NCI-H774 (cell line): ENCODE data around the gene SLC39A11.

ENCODE experiments used
- DNase-seq: peaks from one replicate; lab custom pipeline; 2025; lab: John Stamatoyannopoulos, UW

Gene SLC39A11

GRCh38 chr17:72976971-72977770, 115.3 kb downstream of the SLC39A11 start:
- no peak for DNase-seq

- DNase-seq, result no peak
Observed at GRCh38 chr17:72975509-72975908, 117.0 kb downstream of the SLC39A11 start.

GRCh38 chr17:72974605-72975232, 117.8 kb downstream of the SLC39A11 start:
- DNase-seq, result peak; percentile 34

DNA sequence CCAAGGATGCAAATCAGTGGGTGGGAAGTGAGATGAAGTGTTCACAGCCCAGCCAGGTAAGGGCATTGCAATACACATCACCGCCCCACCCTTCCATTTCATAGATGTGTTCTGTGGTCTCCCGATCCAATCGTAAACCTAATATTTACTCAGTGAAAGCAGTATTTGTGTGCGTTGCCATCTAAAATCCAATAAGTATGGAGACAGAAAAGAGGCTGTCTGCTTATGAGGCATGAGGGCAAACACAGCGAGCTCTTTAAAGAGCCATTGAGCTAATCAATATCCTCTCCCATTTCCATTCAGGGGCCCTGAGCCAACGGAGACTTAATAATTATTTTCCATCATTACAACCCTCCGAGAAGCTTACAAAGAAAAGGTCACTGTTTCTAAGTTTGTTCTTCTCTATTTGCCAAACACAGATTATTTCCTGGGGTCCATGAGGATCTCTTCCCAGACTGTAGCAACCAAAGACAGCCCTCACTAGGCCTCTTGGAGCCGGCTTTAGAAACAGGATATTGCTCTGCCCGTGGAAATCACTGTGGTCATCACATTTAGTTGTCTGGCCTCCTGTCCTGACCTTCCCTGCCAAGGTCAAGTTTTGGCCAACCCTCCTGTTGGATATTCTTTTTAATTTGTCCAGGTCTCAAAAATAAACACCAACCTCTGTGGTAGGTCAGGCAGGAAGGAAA, 120.1 kb downstream of the SLC39A11 start:
- DNase-seq, result peak; percentile 38

GRCh38 chr17:72971226-72971880, 121.1 kb downstream of the SLC39A11 start:
- no peak for DNase-seq

GRCh38 chr17:72970797-72971196, 121.7 kb downstream of the SLC39A11 start:
- no peak for DNase-seq

DNA sequence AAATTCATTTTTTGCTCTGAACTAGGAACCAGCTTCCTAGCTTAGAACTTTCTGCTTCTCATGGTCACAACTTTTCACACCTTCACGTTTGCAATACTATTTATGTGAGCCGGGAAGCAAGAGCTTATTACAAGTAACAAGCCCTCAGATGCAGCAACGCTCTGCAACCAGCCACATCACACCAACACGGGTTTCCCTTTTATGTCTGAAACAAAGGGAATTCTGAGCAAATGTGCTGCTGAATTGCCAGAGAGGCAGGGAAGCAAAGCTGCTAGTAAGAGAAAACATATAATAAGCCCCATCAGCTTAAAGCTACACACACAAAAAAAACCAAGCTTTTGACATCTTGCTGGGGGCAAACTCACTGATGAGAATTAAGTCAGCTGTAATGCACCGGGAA, 122.2 kb downstream of the SLC39A11 start:
- no peak for DNase-seq

- no peak for DNase-seq
Observed at GRCh38 chr17:72969293-72969906, 123.1 kb downstream of the SLC39A11 start.

GRCh38 chr17:72968798-72969197, 123.7 kb downstream of the SLC39A11 start:
- DNase-seq, result no peak

DNA sequence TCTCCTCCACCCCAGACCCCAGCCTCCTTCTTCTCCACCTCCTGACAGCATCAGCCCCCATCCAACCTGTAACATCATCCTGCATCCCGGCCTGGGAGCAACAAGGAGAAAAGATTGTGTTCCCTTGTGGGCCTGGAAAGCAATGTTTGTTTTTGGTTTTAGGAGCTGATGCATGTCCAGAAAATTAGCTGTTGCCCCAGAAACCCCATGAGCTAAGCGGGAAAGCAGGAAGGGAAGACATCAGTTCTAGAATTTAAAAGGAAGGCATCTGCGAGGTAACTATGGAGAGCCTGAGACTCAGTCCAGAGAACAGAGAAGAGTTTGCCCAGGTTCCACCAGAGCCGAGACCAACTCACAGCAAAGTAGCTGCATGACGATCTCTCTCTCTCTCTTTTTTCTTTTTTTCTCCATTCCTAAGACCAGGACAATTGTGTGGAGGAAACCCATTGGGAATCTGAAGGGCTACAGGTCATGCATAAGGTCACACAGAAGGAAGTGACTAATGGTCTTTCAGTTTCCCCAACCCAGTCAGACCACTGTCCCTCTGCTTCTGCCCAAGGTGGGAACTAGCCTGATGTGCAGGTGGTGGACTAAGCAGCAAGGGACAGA, 124.4 kb downstream of the SLC39A11 start:
- no peak for DNase-seq

DNA sequence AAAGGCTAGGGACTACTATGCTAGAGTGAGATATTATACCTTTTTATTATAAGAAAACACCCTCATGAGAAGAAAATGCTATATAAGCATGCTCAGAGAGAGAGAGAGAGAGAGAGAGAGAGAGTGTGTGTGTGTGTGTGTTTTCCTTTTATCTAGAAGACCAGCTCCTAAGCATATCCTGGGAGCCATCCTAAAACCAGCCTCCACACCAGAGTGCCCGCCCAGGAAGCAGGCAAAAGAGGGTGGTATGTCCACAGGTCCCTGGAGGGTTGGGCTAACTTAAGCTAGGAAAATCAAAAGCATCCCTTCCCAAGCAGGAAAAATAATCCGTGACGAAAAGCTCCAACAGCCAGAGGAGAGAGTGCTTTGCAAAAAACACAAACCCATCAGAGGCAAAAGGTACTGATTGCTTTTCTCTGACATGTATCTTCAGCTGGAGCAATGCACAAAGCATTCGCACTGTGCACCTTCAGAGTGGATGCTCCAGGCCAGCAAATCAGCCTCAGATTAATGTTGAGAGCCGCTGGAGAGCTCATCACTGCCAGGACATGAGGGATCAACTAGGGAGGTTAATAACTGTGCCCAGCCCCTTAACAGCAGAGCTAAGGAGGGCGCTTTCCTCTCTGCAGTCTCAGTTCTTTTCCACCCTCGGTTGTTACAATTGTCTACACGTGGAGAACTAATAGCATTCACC, 125.1 kb downstream of the SLC39A11 start:
- DNase-seq, result no peak

- DNase-seq, result no peak
Observed at GRCh38 chr17:72962106-72962505, 130.4 kb downstream of the SLC39A11 start.

- DNase-seq, result no peak
Observed at GRCh38 chr17:72955391-72956140, 136.9 kb downstream of the SLC39A11 start.

GRCh38 chr17:72954579-72954978, 137.9 kb downstream of the SLC39A11 start:
- no peak for DNase-seq

GRCh38 chr17:72953621-72954020, 138.9 kb downstream of the SLC39A11 start:
- no peak for DNase-seq

DNA sequence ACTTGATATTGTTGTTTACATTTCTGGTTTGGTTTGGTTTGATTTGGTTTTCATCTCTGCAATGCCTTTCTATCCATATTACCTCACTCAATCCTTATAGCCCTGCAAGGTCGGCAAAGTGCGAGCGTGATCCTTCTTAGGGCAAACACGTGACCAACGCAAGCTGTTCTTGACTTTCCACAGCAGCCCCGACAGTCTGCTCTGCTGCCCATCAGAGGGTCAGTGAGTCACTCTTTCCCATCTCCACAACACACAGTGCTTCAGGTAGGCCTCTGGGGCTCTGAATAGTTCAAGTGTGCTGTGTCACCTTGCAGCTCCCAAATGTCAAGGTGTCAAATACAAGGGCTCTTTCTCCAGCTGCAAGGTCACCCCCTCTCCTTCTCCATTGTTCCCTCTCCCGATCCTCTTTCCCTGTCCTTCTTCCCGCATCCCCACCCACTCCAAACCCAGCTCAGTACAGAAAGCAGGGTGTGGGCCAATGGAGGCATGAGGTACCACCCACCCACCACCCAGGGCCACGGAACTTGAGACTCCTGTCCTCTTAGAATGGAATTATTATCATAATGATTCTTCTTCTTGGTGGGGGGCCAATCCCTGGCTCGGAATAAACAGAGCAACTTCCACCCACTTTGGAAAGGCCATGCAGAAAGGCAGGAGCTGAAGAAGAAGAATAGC, 139.7 kb downstream of the SLC39A11 start:
- DNase-seq, result no peak

- no peak for DNase-seq
Observed at GRCh38 chr17:72952220-72952619, 140.3 kb downstream of the SLC39A11 start.

GRCh38 chr17:72950242-72950931, 142.1 kb downstream of the SLC39A11 start:
- peak; percentile 27 for DNase-seq

DNA sequence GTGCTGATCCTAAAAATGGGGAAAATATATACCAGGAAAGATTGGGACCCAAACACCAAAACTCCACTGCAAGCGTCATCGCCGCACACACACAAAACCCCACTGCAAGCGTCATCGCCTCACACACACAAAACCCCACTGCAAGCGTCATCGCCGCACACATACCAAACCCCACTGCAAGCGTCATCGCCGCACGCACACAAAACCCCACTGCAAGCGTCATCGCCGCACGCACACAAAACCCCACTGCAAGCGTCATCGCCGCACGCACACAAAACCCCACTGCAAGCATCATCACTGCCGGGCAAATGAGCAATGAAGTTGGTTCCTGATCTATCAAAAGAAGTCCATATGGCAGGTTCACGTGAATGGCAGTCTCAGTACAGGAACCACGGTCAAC, 144.4 kb downstream of the SLC39A11 start:
- no peak for DNase-seq
